Upper lobe of right lung (tissue), 1 donor: ENCODE measurements around the gene LPP. TPM values are rescaled to one million over a fixed set of nuclear protein-coding genes. Genes with fewer than 3 reads are reported as not detected.

ENCODE experiments used
- ATAC-seq: fragments of 200-7000 bp; cut with Tn5 transposase; one replicate; pipeline ENCODE4 v1.9.1; 2020; ENCODE audit warnings: mild to moderate bottlenecking, moderate library complexity
- DNase-seq: peaks from one replicate; pipeline ENCODE4 v3.0.0-alpha.2; 2020
- H3K27ac ChIP-seq: fragments of 200-600 bp; one replicate; pipeline ENCODE4 v1.8.0; 2022
- H3K27me3 ChIP-seq: fragments of 200-600 bp; one replicate; pipeline ENCODE4 v1.8.0; 2022; ENCODE audit warnings: mild to moderate bottlenecking
- H3K36me3 ChIP-seq: fragments of 200-600 bp; one replicate; pipeline ENCODE4 v1.8.0; 2022
- H3K4me1 ChIP-seq: fragments of 200-600 bp; one replicate; pipeline ENCODE4 v1.8.0; 2022
- H3K4me3 ChIP-seq: fragments of 200-600 bp; one replicate; pipeline ENCODE4 v1.8.0; 2022; ENCODE audit warnings: mild to moderate bottlenecking
- H3K9me3 ChIP-seq: fragments of 200-600 bp; one replicate; pipeline ENCODE4 v1.8.0; 2022
- CTCF ChIP-seq: fragments of 200-600 bp; IDR thresholded peaks from one replicate; pipeline ENCODE4 v1.8.0; 2022; ENCODE audit warnings: antibody characterized with exemption
- intact Hi-C: fragments of 100-400 bp; cut with DNase I; formaldehyde crosslinking; loops from one replicate; pipeline ENCODE4 v1.11.0; 2022
- total RNA-seq: library from RNA; stranded (reverse); fragmentation: NEBNext Ultra II Directional; extraction: Animal tissue kit (Norgen Biotek cat#: 25700); gene quantifications from one replicate; pipeline ENCODE4 v1.2.1, GENCODE V29; 2021
- donor health status: DM: no; HTN: yes; CAD: no; lungs with severe emphysema.

LPP gene
- total RNA-seq, 1 donor from 2014 or later: 191 TPM

DNA sequence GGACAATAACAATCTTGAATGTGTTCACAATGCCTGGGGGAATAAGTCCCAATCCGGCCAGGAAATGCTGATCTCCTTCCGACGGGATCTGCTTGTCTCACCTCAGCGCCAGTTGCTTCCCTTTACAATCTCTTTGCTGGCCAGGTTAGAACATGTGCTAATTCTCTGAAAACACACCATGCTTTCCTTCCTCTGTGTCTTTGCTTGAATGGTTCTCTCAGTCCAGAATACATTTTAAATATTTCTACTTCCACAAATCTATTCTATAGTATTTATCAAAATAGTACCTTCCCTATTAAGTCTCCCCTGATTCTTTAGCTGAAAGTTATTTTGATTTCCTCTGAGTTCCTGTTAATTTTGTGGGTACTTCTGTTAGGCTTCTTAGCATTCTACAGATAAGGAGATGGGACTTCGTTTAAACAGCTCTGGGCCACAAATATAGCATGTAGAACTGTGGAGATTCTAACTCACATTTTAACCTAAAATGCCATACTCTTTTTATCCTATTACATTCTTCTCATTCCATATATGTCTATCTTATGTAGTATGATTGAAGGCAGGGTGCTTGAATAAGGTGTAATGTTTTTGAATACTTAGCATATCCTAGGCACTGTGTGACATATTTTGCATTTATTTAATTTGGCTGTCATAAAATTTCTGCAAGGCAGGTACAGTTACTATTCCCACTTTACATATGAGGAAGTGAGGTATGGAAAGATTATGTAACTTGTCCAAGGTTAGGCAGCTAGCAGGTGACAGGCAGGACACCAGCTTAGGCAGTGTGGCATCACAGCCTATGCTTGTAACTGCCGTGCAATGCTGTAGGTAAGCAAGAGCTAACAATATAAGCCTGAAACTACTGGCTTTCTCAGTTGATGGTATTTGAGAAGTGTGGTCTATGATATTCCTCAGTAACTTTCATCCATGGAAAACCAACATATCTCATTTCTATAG, 299.8 kb downstream of the LPP start:
- no peaks in the 10 kb centered on the region for H3K36me3 ChIP-seq
- H3K4me1 ChIP-seq: no peaks in the 10 kb centered on the region
- no peaks in the 10 kb centered on the region for H3K9me3 ChIP-seq
- DNase-seq (no peak), ATAC-seq (no peak)
- intact Hi-C loops: no loop called here
- no peaks in the 10 kb centered on the region for H3K27me3 ChIP-seq
- no peak overlapping the region for H3K4me3 ChIP-seq
- H3K27ac ChIP-seq: no peak overlapping the region
- TF ChIP-seq CTCF: no peak

DNA sequence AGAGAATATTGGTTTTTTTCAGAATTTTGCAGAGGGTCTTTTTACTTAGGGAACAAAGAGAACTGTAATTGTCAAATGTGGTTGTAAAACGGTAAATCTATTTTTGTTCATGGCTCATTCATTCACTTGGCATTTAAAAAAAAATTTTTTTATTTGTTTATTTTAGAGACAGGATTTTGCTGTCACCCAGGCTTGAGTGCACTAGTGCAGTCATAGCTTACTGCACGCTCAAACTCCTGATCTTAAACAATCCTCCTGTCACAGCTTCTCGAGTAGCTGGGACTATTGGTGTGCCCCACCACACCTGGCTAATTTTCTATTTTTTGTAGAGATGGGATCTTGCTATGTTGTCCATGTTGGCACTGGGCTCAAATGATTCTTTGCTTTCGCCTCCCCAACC, 301.8 kb downstream of the LPP start:
- no peak for TF ChIP-seq CTCF
- H3K4me1 ChIP-seq: no peaks in the 10 kb centered on the region

DNA sequence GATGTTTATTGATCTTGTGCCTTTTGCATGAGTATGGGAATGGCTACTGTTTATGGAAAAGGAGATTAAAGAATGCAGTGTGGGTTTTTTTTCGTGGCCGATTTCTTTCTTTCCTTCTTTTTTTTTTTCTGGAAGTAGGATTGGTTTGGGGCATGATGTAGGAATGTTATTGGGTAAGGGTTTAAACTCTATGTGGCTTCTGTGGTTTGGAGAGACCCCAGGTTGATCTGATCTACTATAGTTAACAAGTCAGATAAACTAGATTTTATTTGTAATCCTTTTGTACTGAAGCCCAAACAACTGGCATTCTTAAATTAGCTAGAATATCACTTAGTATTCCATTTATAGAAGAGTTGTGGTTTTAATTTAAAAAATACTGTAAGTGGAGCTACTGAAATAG, 304.8 kb downstream of the LPP start:
- H3K27ac ChIP-seq: no peak overlapping the region
- DNase-seq (no peak), ATAC-seq (no peak)
- intact Hi-C loops: no loop called here
- no peaks in the 10 kb centered on the region for H3K9me3 ChIP-seq
- no peaks in the 10 kb centered on the region for H3K36me3 ChIP-seq
- no peaks in the 10 kb centered on the region for H3K4me1 ChIP-seq
- no peak for TF ChIP-seq CTCF
- H3K4me3 ChIP-seq: no peak overlapping the region
- H3K27me3 ChIP-seq: no peaks in the 10 kb centered on the region

More for the DNA sequence above, 301.8 kb downstream of the LPP start:
- Histone ChIP-seq H3K27me3 (no peaks in the 10 kb centered on the region), H3K36me3 (no peaks in the 10 kb centered on the region), H3K9me3 (no peaks in the 10 kb centered on the region), H3K4me3 (no peak overlapping the region), H3K27ac (no peak overlapping the region)
- DNase-seq (no peak), ATAC-seq (no peak)
- intact Hi-C loops: no loop called here

GRCh38 chr3:188465311-188465710, 311.4 kb downstream of the LPP start:
- no peak for ATAC-seq
- no peak for DNase-seq
- no peak overlapping the region for H3K4me3 ChIP-seq
- H3K27me3 ChIP-seq: no peaks in the 10 kb centered on the region
- no peaks in the 10 kb centered on the region for H3K4me1 ChIP-seq
- no peaks in the 10 kb centered on the region for H3K9me3 ChIP-seq
- no peak for TF ChIP-seq CTCF
- no peak overlapping the region for H3K27ac ChIP-seq
- H3K36me3 ChIP-seq: no peaks in the 10 kb centered on the region
- intact Hi-C loops: no loop called here

GRCh38 chr3:188468196-188468595, 314.2 kb downstream of the LPP start:
- Histone ChIP-seq H3K4me1 (no peaks in the 10 kb centered on the region), H3K4me3 (no peak overlapping the region), H3K27me3 (no peaks in the 10 kb centered on the region), H3K27ac (no peak overlapping the region), H3K36me3 (no peaks in the 10 kb centered on the region), H3K9me3 (no peaks in the 10 kb centered on the region)
- ATAC-seq: no peak
- intact Hi-C loops: no loop called here
- no peak for TF ChIP-seq CTCF
- DNase-seq: no peak
